Stomach (tissue), 4 donors: Measurements from ENCODE around the gene SNX9.

Experiments
- CTCF ChIP-seq, 7 experiments: fragments of 450-650 bp in 4 of 7; fragments of 200-600 bp in 3 of 7; sonication (generic) in 3 of 7; IDR thresholded peaks; one replicate each; pipeline ENCODE4 v1.5.1; 2016 to 2019; ENCODE audit warnings: antibody characterized with exemption in 7 of 7, control low read depth in 2 of 7, mild to moderate bottlenecking in 1 of 7
- EP300 ChIP-seq: sonication (generic); formaldehyde crosslinking; IDR thresholded peaks from one replicate; pipeline ENCODE4 v1.6.1; 2017; ENCODE audit warnings: antibody characterized with exemption

GRCh38 chr6:157978021-157978783, 155.2 kb downstream of the SNX9 start:
- no peak for TF ChIP-seq EP300
- TF ChIP-seq CTCF (IDR thresholded peaks at IDR 0.05), result no peak
